HFFc6 (cell line): ENCODE measurements around the gene RTKN2. TPM values are rescaled to one million over a fixed set of nuclear protein-coding genes. Genes with fewer than 3 reads are reported as not detected.

Source experiments
- DNase-seq: peaks from one replicate; pipeline ENCODE4 v3.0.0-alpha.2; 2018
- H3K27ac Mint-ChIP-seq: 2 replicates; pipeline ENCODE4 v1.8.0; 2020; ENCODE audit warnings: mild to moderate bottlenecking, mixed read lengths
- H3K27me3 Mint-ChIP-seq: 2 replicates; pipeline ENCODE4 v1.8.0; 2021; ENCODE audit warnings: mild to moderate bottlenecking, moderate library complexity, mixed read lengths; ENCODE audit not compliant: insufficient read depth
- H3K36me3 Mint-ChIP-seq: 2 replicates; pipeline ENCODE4 v1.8.0; 2021; ENCODE audit warnings: low read depth, mixed read lengths
- H3K4me1 Mint-ChIP-seq: 2 replicates; pipeline ENCODE4 v1.8.0; 2020; ENCODE audit warnings: low read depth, mixed read lengths
- H3K4me3 Mint-ChIP-seq: 2 replicates; pipeline ENCODE4 v1.8.0; 2020; ENCODE audit warnings: mild to moderate bottlenecking, moderate library complexity, mixed read lengths
- H3K9me3 Mint-ChIP-seq: 2 replicates; pipeline ENCODE4 v1.8.0; 2020; ENCODE audit warnings: mild to moderate bottlenecking, mixed read lengths
- CTCF ChIP-seq: fragments of 200-600 bp; sonication (generic); IDR thresholded peaks from 2 replicates; pipeline ENCODE4 v1.5.0; 2021; ENCODE audit warnings: antibody characterized with exemption, mild to moderate bottlenecking
- long read RNA-seq: library from polyadenylated mRNA; unstranded; transcript quantifications from one replicate; pipeline ENCODE4 v2.0.0, GENCODE V29; 2019
- total RNA-seq, 6 experiments: library from RNA; stranded (reverse); fragmentation: NEBNext Ultra II Directional; extraction: Animal tissue kit (Norgen Biotek cat#: 25700); gene quantifications; 2 replicates in 1 of 6; 3 replicates in 5 of 6; pipeline ENCODE4 v1.2.3, GENCODE V29; 2021

RTKN2 gene
- total RNA-seq, result 1 to 10 TPM; 2.9 to 5.5 (median 4.6) TPM
- long read RNA-seq, partial matches to known transcripts, result 2 of 9 reads
- long read RNA-seq, other reads (novel, unspliced or antisense), result 3 of 9 reads

GRCh38 chr10:62268399-62269114 lies at the start of gene RTKN2:
RTKN2 (minus strand) TSS chr10:62268844; CDS start chr10:62268610, 234 bp downstream.
- Mint-ChIP-seq H3K36me3 (no peaks in the 10 kb centered on the region), H3K27me3 (no peaks in the 10 kb centered on the region; the same call in 1 of the 2 replicates), H3K4me1 (peaks cover 62% of the 10 kb centered on the region), H3K27ac (peak within 1 kb of the TSS; percentile 42), H3K4me3 (peak within 1 kb of the TSS; percentile 91), H3K9me3 (no peaks in the 10 kb centered on the region)
- TF ChIP-seq CTCF, result no peak
- DNase-seq, result peak; percentile 73

GRCh38 chr10:62317257-62317656 lies 48.6 kb upstream of the RTKN2 start:
- Mint-ChIP-seq H3K36me3 (peaks cover 4% of the 10 kb centered on the region), H3K9me3 (no peaks in the 10 kb centered on the region), H3K27me3 (peaks cover 2% of the 10 kb centered on the region), H3K4me3 (no peak overlapping the region), H3K27ac (no peak overlapping the region), H3K4me1 (0 out of 2 replicates have a peak, but pooled peaks cover 5% of the 10 kb centered on the region)
- no peak for TF ChIP-seq CTCF
- DNase-seq, result no peak

GRCh38 chr10:62309254-62309653 lies 40.6 kb upstream of the RTKN2 start:
- no peak for TF ChIP-seq CTCF
- no peak overlapping the region for H3K27ac Mint-ChIP-seq
- H3K36me3 Mint-ChIP-seq, result no peaks in the 10 kb centered on the region
- no peak overlapping the region for H3K4me3 Mint-ChIP-seq
- DNase-seq, result no peak
- H3K27me3 Mint-ChIP-seq, result no peaks in the 10 kb centered on the region; the same call in 1 of the 2 replicates
- no peaks in the 10 kb centered on the region for H3K9me3 Mint-ChIP-seq
- H3K4me1 Mint-ChIP-seq, result peaks cover 8% of the 10 kb centered on the region

- no peak for DNase-seq
- no peak for TF ChIP-seq CTCF
- Mint-ChIP-seq H3K27ac (no peak overlapping the region), H3K27me3 (no peaks in the 10 kb centered on the region; the same call in 1 of the 2 replicates), H3K9me3 (no peaks in the 10 kb centered on the region), H3K4me3 (no peak overlapping the region), H3K36me3 (no peaks in the 10 kb centered on the region), H3K4me1 (peaks cover 8% of the 10 kb centered on the region)
Observed at GRCh38 chr10:62308101-62308500, 39.5 kb upstream of the RTKN2 start.

GRCh38 chr10:62307635-62308034 lies 39.0 kb upstream of the RTKN2 start:
- no peak for TF ChIP-seq CTCF
- Mint-ChIP-seq H3K4me1 (peaks cover 8% of the 10 kb centered on the region), H3K36me3 (no peaks in the 10 kb centered on the region), H3K27ac (no peak overlapping the region), H3K4me3 (no peak overlapping the region), H3K9me3 (no peaks in the 10 kb centered on the region), H3K27me3 (no peaks in the 10 kb centered on the region; the same call in 1 of the 2 replicates)
- DNase-seq, result no peak
